ENCODE data around the gene RIPOR2.

The RIPOR2 gene

DNA sequence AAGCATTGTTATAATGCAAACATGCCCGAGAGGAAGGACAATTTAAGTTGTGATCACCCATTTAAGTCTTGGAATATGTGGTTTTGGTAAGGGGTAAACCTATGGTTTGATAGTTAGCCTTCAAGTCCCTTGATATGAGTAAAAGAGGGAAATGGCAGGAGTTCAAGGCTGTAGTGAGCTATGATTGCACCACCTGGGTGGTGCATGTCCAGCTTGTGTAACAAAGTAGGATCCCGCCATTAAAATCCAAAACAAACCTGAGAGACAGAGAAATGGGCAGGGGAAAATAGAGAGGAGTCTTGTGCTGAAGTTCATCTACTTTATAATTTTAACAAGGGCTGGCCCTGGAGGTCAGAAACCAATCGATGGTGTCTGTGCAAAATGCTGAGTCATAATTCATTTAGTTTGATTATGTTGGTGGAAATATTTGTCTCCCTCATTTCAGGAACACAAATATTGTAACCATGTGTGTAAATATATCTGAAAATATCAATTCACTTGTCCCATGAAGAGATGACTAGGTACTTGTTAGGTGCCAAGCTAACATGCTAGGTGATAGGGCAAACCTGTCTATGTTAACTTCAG is 113.8 kb downstream of the RIPOR2 start:
- TF ChIP-seq, protein P1, sequence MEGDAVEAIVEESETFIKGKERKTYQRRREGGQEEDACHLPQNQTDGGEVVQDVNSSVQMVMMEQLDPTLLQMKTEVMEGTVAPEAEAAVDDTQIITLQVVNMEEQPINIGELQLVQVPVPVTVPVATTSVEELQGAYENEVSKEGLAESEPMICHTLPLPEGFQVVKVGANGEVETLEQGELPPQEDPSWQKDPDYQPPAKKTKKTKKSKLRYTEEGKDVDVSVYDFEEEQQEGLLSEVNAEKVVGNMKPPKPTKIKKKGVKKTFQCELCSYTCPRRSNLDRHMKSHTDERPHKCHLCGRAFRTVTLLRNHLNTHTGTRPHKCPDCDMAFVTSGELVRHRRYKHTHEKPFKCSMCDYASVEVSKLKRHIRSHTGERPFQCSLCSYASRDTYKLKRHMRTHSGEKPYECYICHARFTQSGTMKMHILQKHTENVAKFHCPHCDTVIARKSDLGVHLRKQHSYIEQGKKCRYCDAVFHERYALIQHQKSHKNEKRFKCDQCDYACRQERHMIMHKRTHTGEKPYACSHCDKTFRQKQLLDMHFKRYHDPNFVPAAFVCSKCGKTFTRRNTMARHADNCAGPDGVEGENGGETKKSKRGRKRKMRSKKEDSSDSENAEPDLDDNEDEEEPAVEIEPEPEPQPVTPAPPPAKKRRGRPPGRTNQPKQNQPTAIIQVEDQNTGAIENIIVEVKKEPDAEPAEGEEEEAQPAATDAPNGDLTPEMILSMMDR (IDR thresholded peaks at IDR 0.05; ENCODE audit: low read depth, low read length): no peak
- in situ Hi-C loops (cut with HindIII; ENCODE audit: low sequenced_read_pairs): no loop called here
- DNase-seq (ENCODE audit: low read depth, low spot score): no peak
- H3K4me3 ChIP-seq (ENCODE audit: low read depth, low read length): no peak overlapping the region

DNA sequence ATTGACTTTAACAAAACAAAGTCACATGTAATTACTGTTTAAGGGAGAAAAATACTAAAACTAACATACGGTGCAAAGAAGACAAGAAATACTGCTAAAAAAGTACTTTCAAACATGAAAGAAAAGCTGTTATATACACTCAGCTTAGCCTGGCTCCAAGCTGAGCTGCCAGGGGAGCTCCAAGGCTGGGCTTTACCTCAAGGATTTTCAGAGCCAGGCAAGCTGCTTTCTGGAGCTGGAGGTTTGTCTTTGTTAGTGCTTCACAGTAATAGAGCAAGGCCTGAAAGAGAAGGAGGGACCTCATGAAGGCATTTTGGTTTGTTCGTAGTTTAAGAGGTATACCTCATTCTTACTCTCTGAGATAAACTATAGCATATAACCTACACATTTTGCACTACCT is 117.4 kb downstream of the RIPOR2 start:
- TF ChIP-seq, protein P1 (IDR thresholded peaks at IDR 0.05; ENCODE audit: low read depth, low read length): no peak
- in situ Hi-C loops (cut with HindIII; ENCODE audit: low sequenced_read_pairs): no loop called here
- DNase-seq (ENCODE audit: low read depth, low spot score): no peak
- no peak overlapping the region for H3K4me3 ChIP-seq (ENCODE audit: low read depth, low read length)

DNA sequence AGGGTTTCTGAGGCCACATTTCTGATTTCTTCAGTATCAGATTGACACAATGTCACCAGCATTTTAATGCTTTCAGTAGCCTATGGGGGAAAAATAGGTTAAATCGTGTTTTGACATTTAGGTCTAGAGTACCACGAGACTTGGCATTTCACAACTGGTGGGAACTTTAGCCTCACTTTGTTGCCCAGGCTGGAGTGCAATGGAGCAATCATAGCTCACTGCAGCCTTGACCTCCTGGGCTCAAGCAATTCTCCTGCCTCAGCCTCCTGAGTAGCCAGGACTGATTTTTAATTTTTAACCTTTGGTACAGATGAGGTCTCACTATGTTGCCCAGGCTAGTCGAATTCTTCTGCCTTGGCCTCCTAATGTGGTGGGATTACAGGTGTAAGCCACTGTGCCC is 126.0 kb downstream of the RIPOR2 start:
- DNase-seq (ENCODE audit: low read depth, low spot score): no peak
- H3K4me3 ChIP-seq (ENCODE audit: low read depth, low read length): no peak overlapping the region
- TF ChIP-seq, protein P1 (IDR thresholded peaks at IDR 0.05; ENCODE audit: low read depth, low read length): no peak
- in situ Hi-C loops (cut with HindIII; ENCODE audit: low sequenced_read_pairs): no loop called here

DNA sequence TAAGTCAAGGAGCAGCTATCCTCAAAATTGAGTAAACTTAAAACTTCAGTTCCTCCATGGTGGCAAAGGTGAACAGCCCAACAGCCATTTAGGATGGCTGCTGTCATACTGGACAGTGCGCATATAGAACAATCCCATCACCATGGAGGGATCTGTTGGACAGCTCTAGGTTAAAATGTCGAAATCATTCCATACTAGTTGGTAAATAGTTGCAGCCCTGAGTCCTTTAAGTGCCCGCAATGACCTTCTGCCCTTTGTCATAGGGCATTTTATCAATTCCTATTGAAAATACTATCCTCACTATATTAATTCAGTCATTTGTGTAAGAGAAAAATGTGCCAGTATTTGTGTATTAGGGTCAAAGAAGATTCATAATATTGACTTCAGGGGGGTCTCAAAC is 128.2 kb downstream of the RIPOR2 start:
- in situ Hi-C loops (cut with HindIII; ENCODE audit: low sequenced_read_pairs): no loop called here
- no peak for DNase-seq (ENCODE audit: low read depth, low spot score)
- no peak overlapping the region for H3K4me3 ChIP-seq (ENCODE audit: low read depth, low read length)
- TF ChIP-seq, protein P1 (IDR thresholded peaks at IDR 0.05; ENCODE audit: low read depth, low read length): no peak

DNA sequence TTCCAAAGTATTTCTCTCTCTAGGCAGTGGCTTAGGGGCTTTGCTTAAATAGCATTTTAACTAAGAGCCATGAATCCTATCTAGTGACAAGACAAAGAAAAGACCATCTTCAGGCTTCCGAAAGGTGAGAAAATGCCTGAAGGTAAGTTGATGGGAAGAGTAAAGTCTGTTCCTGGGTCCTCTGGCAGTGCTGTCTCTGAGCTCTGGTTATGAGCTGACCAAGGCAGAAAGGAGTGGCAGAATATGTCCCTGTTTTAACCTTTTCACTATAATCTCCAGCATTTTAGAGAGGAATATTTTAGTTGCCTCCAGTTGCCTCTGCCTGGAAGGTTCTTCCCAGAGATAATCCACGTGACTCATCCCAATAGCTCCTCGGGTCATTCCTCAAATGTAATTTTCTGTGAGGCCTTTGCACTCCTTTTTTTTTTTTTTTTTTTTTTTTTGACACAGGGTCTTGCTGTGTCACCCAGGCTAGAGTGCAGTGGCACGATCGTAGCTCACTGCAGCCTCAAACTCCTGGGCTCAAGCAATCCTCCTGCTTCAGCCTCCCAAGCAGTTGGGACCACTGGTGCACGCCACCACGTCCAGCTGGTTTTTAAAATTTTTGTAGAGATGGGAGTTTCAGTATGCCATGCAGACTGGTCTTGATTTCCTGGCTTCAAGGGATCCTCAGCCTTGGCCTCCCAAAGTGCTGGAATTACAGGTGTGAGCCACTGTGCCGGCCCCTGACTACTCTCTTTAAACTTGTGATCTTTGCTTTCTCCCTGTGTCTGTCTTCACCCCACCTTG is 133.3 kb downstream of the RIPOR2 start:
- in situ Hi-C loops (cut with HindIII; ENCODE audit: low sequenced_read_pairs): no loop called here
- no peak for DNase-seq (ENCODE audit: low read depth, low spot score)
- TF ChIP-seq, protein P1 (IDR thresholded peaks at IDR 0.05; ENCODE audit: low read depth, low read length): no peak
- no peak overlapping the region for H3K4me3 ChIP-seq (ENCODE audit: low read depth, low read length)

DNA sequence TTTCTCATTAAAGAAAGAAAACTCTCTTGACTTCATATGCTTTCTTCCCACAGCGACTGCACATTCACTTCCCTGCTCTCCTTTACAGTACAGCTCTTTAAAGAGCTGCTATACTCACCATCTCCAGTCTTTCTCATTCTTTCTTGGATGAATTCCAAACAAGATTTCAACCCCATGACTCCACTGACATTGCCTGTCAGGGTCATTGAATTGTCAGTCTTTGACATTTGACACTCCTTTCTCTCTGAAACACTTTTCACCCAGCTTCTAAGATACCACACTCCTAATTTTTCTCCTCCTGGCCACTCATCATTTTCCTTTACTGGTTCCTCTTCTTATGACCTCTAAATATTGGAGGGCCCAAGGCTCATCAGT is 136.2 kb downstream of the RIPOR2 start:
- no peak overlapping the region for H3K4me3 ChIP-seq (ENCODE audit: low read depth, low read length)
- in situ Hi-C loops (cut with HindIII; ENCODE audit: low sequenced_read_pairs): no loop called here
- TF ChIP-seq, protein P1 (IDR thresholded peaks at IDR 0.05; ENCODE audit: low read depth, low read length): no peak
- DNase-seq (ENCODE audit: low read depth, low spot score): no peak

All from astrocyte of the spinal cord (primary cell).